Stimulated activated CD8-positive, alpha-beta memory T cell treated with anti-CD3 and anti-CD28 coated beads, Interleukin-7, amount 100 ng/mL, for 4 hours (primary cell): ENCODE measurements around the gene ZNF468.
"Not testable (repeated sequence)": the region's sequence is repeated elsewhere in the genome, so short reads cannot be mapped to it uniquely, and the experiment has no call there.

Source experiments
- DNase-seq, 2 donors: peaks; one replicate each; pipeline ENCODE4 v3.0.0-alpha.2; 2020; ENCODE audit warnings: low read depth in 2 of 2

The ZNF468 gene

GRCh38 chr19:52825765-52826164 is 31.7 kb downstream of the ZNF468 start:
- DNase-seq: no peak

DNA sequence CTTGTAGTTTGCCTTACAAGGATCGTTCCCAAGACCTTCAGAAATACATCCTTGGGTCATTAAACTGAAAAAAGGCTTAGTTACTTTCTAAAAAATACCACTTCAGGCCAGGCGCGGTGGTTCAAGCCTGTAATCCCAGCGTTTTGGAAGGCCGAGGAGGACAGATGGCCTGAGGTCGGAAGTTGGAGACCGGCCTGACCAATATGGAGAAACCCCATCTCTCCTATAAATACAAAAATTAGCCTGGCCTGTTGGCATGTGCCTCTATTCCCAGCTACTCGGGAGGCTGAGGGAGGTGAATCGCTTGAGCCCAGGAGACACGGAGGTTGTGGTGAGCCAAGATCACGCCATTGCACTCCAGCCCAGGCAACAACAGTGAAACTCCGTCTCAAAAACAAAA is 33.7 kb downstream of the ZNF468 start:
- DNase-seq: no peak

GRCh38 chr19:52821204-52821960 is 36.0 kb downstream of the ZNF468 start, which contains the start of gene ZNF28:
ZNF28 (minus strand) TSS chr19:52821633; CDS start chr19:52817958, 3,675 bp downstream.
- DNase-seq: peak; percentile 55 to 59

DNA sequence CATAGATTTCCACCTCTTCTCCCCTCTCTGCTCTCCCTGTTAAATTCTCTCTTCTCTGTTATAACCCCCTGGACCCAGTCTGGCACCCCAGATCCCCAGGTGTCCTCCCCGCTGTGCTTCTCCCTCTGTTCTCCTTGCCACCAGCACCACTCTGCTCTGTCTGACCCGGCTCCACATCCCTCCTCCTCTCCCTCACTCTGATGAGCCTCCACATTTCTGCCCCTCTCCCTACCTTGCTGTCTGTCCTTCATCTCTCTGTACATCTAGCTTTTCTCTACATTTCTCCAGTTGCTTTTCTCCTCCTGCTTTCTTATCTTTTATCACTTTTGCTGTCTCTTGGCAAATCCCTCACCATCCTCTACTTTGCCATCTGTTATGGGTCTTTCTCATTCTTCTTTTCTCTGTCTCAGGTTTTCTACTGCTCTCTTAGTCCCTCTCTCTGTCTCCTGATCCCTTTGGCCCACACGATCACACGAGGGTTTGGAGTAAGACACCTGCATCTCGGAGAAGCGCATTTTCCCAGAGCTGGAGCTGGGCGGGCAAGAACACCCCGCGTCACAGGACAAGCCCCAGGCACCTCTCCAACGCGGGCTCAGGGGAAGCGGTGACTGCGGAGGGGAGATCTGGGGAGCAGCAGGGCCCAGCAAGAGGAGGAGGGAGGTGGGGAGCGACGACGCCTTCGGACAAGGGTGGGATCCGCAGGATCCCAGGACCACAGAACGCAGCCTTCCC is 36.8 kb downstream of the ZNF468 start:
- DNase-seq: not testable (repeated sequence)

- DNase-seq: no peak
These were observed 47.6 kb downstream of the ZNF468 start for GRCh38 chr19:52809801-52810200.

DNA sequence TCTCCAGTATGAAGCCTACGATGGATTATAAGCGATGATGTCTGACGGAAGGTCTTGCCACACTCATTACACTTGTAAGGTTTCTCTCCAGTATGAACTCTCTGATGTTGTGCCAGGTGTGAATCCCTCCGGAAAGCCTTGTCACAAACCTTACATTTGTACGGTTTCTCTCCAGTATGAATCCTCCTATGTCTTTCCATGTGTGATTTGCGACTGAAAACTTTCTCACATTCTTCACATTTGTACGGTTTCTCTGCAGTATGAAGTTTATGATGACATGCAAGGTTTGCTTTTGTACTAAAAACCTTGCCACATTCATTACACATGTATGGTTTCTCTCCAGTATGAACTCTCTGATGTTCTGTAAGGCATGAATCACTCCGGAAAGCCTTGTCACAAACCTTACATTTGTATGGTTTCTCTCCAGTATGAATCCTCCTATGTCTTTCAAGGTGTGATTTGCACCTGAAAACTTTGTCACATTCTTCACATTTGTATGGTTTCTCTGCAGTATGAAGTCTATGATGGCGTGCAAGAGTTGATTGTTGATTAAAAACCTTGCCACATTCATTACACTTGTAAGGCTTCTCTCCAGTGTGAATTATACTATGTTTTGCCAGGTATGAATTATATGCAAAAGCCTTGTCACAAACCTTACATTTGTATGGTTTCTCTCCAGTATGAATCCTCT is 57.3 kb downstream of the ZNF468 start:
- not testable (repeated sequence) for DNase-seq

DNA sequence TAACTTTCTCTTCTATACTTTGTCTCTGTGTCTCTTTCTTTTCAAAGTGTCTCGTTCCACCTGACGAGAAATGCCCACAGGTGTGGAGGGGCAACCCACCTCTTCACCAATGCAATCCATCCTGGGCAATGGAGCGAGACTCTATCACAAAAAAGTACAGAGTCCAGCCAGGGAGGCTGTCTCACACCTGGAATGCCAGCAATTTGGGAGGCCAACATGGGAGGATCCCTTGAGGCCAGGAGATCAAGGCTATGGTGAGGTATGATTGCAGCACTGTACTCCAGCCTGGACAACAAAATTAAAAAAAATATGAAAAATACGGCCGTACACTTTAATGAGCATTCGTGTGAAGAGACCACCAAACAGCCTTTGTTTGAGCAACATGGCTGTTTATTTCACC is 68.0 kb downstream of the ZNF468 start:
- no peak for DNase-seq
